ENCODE data around the gene CYB5B. TPM values are rescaled to one million over a fixed set of nuclear protein-coding genes. Genes with fewer than 3 reads are reported as not detected.

The CYB5B gene
- total and polyA plus RNA-seq, 4 donors: 38.7 to 86.3 (median 45.8) TPM

DNA sequence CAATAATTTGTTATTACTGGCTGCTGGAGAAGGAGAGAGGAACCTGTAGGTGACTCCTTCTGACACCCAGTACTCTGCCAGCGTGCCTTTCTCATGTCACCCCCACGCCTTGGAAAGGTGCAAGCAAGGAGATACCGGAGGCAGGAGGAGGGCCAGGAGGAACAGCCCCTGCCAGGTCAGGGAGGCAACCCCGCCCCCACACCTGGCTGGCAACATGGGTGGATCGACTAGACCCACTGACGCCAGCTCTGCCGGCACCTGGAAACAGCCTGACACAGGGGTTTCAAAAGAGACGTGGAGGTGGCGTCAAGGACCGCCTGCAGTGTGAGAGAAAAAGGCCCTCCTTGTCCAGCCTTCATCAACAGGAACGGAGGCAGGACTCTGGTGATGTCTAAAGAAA lies 62.3 kb downstream of the CYB5B start:
- Histone ChIP-seq H3K4me3 (ENCODE audit: low read depth in 1 of 3, low read length in 3 of 3) (no peak overlapping the region), H3K9me3 (ENCODE audit: control insufficient read depth in 4 of 4, low read length in 3 of 4) (no peaks in the 10 kb centered on the region), H3K27ac (ENCODE audit: low read depth in 1 of 2, low read length in 2 of 2) (no peak overlapping the region), H3K9ac (ENCODE audit: low read depth in 1 of 2, low read length in 2 of 2) (no peak overlapping the region), H3K36me3 (ENCODE audit: control insufficient read depth in 4 of 4, insufficient read depth in 3 of 4, low read depth in 1 of 4, low read length in 3 of 4) (no peaks in the 10 kb centered on the region), H3K27me3 (ENCODE audit: control insufficient read depth in 4 of 4, insufficient read depth in 4 of 4, low read length in 3 of 4) (no peaks in the 10 kb centered on the region), H3K4me1 (ENCODE audit: control insufficient read depth in 4 of 4, insufficient read depth in 4 of 4, low read length in 3 of 4) (peaks cover 0 to 9% (median 0%) of the 10 kb centered on the region in 4 donors)
- no peak for TF ChIP-seq RAD21 (IDR thresholded peaks at IDR 0.05)
- TF ChIP-seq RXRA (IDR thresholded peaks at IDR 0.05): no peak
- no peak for TF ChIP-seq GABPA (IDR thresholded peaks at IDR 0.05 in 1 of 2, conservative IDR thresholded peaks at IDR 0.05 in 1 of 2)
- no peak for TF ChIP-seq TAF1 (conservative IDR thresholded peaks at IDR 0.05)
- no peak for TF ChIP-seq HNF4G (IDR thresholded peaks at IDR 0.05)
- no peak for TF ChIP-seq FOXA1 (IDR thresholded peaks at IDR 0.05)
- no peak for TF ChIP-seq SP1 (IDR thresholded peaks at IDR 0.05)
- TF ChIP-seq, protein P1, sequence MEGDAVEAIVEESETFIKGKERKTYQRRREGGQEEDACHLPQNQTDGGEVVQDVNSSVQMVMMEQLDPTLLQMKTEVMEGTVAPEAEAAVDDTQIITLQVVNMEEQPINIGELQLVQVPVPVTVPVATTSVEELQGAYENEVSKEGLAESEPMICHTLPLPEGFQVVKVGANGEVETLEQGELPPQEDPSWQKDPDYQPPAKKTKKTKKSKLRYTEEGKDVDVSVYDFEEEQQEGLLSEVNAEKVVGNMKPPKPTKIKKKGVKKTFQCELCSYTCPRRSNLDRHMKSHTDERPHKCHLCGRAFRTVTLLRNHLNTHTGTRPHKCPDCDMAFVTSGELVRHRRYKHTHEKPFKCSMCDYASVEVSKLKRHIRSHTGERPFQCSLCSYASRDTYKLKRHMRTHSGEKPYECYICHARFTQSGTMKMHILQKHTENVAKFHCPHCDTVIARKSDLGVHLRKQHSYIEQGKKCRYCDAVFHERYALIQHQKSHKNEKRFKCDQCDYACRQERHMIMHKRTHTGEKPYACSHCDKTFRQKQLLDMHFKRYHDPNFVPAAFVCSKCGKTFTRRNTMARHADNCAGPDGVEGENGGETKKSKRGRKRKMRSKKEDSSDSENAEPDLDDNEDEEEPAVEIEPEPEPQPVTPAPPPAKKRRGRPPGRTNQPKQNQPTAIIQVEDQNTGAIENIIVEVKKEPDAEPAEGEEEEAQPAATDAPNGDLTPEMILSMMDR (IDR thresholded peaks at IDR 0.05; ENCODE audit: low read depth, low read length, missing input control): no peak
- TF ChIP-seq, protein P2, sequence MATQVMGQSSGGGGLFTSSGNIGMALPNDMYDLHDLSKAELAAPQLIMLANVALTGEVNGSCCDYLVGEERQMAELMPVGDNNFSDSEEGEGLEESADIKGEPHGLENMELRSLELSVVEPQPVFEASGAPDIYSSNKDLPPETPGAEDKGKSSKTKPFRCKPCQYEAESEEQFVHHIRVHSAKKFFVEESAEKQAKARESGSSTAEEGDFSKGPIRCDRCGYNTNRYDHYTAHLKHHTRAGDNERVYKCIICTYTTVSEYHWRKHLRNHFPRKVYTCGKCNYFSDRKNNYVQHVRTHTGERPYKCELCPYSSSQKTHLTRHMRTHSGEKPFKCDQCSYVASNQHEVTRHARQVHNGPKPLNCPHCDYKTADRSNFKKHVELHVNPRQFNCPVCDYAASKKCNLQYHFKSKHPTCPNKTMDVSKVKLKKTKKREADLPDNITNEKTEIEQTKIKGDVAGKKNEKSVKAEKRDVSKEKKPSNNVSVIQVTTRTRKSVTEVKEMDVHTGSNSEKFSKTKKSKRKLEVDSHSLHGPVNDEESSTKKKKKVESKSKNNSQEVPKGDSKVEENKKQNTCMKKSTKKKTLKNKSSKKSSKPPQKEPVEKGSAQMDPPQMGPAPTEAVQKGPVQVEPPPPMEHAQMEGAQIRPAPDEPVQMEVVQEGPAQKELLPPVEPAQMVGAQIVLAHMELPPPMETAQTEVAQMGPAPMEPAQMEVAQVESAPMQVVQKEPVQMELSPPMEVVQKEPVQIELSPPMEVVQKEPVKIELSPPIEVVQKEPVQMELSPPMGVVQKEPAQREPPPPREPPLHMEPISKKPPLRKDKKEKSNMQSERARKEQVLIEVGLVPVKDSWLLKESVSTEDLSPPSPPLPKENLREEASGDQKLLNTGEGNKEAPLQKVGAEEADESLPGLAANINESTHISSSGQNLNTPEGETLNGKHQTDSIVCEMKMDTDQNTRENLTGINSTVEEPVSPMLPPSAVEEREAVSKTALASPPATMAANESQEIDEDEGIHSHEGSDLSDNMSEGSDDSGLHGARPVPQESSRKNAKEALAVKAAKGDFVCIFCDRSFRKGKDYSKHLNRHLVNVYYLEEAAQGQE (IDR thresholded peaks at IDR 0.05): no peak
- no peak for TF ChIP-seq YY1 (IDR thresholded peaks at IDR 0.05)
- TF ChIP-seq ATF3 (IDR thresholded peaks at IDR 0.05): no peak
- no peak for TF ChIP-seq EGR1 (IDR thresholded peaks at IDR 0.05; ENCODE audit: low read depth in 2 of 2)
- no peak for TF ChIP-seq NR2F2 (IDR thresholded peaks at IDR 0.05)
- TF ChIP-seq, protein P3, sequence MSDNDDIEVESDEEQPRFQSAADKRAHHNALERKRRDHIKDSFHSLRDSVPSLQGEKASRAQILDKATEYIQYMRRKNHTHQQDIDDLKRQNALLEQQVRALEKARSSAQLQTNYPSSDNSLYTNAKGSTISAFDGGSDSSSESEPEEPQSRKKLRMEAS (IDR thresholded peaks at IDR 0.05): no peak
- TF ChIP-seq JUND (IDR thresholded peaks at IDR 0.05): no peak
- TF ChIP-seq, protein P4, sequence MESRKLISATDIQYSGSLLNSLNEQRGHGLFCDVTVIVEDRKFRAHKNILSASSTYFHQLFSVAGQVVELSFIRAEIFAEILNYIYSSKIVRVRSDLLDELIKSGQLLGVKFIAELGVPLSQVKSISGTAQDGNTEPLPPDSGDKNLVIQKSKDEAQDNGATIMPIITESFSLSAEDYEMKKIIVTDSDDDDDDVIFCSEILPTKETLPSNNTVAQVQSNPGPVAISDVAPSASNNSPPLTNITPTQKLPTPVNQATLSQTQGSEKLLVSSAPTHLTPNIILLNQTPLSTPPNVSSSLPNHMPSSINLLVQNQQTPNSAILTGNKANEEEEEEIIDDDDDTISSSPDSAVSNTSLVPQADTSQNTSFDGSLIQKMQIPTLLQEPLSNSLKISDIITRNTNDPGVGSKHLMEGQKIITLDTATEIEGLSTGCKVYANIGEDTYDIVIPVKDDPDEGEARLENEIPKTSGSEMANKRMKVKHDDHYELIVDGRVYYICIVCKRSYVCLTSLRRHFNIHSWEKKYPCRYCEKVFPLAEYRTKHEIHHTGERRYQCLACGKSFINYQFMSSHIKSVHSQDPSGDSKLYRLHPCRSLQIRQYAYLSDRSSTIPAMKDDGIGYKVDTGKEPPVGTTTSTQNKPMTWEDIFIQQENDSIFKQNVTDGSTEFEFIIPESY (IDR thresholded peaks at IDR 0.05): no peak
- WGBS: 91% methylated on average over 11 of the region's 11 CpGs
- no peak for DNase-seq (ENCODE audit: low spot score)

All from liver (tissue), 9 donors.